Embryonic facial prominence (tissue), 1 donor: Measurements from ENCODE around the gene ATP9A.
"Not testable (repeated sequence)": the region's sequence is repeated elsewhere in the genome, so short reads cannot be mapped to it uniquely, and the experiment has no call there.

ENCODE experiments used
- DNase-seq: peaks from one replicate; pipeline ENCODE4 v3.0.0-alpha.2; 2016; ENCODE audit errors: extremely low spot score

The ATP9A gene

GRCh38 chr20:51695574-51696303, 72.5 kb downstream of the ATP9A start:
- no peak for DNase-seq

DNA sequence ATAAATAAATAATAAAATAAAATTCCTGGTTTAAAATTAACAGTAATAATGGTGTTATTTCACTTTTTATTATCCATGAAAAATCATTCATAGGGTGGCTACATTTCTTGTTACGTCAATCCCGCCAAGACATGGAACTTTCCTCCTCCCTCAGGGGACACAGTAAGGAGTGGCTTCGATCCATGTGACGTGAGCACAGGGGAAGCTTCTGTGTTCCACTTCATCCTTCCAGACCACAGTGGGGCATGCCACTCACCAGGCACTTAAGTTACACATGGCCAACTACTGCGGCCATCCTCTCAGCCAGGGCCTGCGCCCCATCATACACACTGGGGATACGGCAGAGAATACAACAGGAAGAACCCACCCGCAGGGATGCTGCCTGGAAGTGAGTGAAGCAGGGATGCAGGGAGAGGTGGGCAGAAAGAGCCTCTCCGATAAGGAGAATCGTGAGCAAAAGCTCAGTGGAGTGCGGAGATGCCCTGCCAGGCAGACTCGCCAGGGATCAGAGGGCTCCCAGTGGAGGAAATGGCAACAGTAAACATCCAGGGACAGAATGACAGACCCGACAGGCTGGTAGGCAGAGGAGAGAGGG, 75.3 kb downstream of the ATP9A start:
- DNase-seq, result no peak

DNA sequence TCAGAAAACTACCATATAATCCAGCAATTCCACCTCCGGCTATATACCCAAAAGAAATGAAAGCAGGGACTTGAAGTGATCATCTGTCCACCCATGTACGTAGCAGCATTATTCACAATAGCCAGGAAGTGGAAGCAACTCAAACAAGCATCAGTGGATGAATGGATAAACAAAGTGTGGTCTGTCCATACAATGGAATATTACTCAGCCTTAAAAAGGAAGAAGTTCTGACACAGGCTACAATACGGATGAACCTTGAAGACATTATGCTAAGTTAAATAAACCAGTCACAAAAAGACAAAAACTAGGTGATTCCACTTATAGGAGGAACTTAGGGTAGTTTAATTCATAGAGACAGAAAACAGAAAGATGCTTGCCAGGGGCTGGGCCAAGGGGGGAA, 76.5 kb downstream of the ATP9A start:
- DNase-seq, result no peak

GRCh38 chr20:51688600-51689244, 79.5 kb downstream of the ATP9A start:
- no peak for DNase-seq

DNA sequence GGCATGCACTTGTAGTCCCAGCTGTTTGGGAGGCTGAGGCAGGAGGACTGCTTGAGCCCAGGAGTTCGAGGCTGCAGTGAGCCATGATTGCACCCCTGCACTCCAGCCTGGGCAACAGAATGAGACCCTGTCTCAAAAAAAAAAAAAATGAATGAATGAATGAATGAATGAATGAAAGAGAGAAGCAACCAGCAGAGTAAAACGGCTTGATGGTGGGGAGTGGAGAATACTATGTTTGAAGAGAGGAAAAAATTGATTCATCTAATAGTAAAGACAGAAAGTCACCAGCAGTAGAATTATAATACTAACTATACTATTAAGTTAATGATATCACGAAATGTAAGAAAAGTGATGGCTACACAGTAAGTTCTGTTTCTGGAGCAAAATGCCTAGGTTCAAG, 80.6 kb downstream of the ATP9A start:
- no peak for DNase-seq

DNA sequence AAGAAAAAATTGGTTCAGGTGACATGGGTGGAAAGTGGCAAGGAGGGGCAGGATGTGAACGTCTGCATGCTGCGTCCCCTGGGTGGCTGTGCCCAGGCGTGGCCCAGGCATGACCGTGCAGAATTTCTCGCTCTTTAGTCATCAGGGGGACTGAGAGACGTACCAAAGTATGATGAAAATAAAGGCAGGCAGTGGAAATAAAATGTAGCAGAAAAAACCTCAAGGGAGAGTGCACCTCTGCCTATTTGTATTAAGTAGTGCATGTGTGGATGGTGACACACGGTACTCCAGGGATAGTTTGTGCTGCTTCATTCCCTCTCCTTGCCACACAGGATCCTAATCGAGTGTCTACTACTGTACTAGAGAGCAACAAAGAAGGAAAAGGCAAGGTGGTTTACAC, 81.1 kb downstream of the ATP9A start:
- no peak for DNase-seq

DNA sequence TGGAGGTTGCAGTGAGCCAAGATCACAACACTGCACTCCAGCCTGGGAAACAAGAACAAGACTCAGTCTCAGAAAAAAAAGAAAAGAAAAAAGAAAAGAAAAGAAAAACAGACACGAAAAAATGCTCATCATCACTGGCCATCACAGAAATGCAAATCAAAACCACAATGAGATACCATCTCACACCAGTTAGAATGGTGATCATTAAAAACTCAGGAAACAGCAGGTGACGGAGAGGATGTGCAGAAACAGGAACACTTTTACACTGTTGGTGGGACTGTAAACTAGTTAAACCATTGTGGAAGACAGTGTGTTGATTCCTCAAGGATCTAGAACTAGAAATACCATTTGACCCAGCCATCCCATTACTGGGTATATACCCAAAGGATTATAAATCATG, 82.7 kb downstream of the ATP9A start:
- DNase-seq, result not testable (repeated sequence)

- no peak for DNase-seq
These were observed 88.0 kb downstream of the ATP9A start for GRCh38 chr20:51680067-51680749.

DNA sequence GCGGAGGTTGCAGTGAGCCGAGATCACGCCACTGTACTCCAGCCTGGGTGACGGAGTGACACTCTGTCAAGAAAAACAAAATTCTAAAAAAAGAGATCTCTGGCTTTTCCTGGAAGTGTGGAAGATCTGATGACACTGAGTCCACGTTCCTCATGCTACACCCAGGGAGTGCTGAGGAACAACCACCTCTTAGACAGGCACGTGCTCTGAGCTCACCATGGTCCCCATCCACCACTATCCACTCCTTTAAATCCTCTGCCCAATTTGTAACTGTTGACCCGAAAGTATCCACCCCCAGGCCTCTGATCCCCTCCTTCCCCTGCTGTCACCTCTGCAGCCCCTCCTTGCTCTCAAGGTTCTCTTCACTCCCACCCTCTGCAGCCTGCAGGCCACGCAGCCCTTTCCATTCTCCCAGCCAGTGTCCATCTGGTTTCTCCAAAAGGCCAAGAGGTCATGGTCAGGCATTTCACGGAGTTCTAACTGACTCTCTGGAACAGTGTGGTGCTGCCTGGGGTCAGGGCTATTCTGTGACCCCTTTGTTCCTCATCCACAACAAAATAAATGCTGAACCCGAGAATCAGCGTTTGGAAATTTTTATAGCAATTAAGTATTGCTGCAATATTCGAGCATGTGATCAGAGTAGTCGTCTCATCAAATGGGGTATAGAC, 88.8 kb downstream of the ATP9A start:
- DNase-seq, result no peak

DNA sequence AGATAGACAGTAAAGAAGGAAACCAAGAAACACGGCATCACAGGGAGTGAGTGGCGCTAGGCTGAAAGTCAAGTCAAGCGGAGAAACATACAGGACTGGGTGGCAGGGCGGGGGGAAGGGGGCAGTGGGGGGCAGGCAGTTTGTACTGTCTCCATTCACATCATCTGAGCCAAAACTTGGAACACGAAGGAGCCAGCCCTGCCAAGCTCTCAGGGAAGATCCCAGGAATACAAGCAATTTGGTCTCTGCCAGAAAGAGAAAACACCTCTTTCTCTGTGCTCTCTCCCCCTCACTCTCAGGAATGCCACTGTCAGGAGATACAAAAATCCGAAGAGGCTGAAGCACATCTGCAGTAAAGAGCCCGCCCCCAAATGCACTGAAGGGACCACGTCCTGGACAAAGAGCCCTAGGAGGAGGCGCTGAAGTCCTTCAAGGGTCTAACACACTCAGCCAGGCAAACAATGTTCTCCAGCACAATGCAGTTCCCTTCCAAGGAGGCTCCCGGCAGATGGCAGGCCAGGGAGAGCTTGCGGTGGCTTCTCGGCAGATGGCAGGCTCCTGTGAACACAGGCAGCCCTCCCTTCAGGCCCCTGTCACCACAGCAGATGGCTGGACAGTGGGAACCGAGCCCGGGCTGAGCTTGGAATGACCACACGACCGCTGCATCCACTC, 90.0 kb downstream of the ATP9A start:
- DNase-seq, result no peak

DNA sequence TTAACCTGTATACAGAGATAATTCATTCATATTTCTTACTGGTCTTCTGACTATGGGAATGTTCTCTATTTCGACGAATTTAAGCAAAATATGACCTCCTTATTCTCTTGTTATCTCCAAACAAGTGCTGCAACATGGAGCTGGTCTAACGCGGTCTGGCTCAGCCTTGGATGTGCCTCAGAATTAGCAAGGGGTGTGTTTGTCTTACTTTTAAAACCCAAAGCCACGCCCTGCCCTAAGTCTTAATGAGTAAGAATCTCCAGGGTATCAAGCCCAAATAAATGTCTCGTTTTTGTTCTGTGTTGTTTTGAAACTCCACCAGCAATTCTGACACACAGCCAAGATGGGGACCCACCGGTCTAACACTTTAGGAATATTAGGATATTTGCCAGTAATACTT, 99.2 kb downstream of the ATP9A start:
- no peak for DNase-seq

DNA sequence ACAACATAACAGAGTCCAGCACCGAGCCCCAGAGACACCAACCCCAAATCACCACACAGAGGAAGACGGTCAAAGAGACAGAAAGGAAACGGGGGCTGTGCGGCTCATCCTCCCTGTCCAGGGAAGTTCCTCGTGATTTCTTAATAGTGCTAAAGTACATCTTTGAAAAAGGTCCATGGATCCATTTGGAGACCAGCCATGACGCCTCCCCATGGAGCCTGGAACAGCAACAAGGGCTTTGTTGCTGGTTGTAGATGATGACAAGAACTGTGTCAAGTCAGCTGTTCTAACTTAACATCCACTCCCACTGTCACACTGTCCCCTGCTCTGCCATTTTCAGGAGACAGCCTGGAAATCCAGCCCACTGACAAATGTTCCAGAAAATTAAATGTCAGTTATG, 99.7 kb downstream of the ATP9A start:
- no peak for DNase-seq

DNA sequence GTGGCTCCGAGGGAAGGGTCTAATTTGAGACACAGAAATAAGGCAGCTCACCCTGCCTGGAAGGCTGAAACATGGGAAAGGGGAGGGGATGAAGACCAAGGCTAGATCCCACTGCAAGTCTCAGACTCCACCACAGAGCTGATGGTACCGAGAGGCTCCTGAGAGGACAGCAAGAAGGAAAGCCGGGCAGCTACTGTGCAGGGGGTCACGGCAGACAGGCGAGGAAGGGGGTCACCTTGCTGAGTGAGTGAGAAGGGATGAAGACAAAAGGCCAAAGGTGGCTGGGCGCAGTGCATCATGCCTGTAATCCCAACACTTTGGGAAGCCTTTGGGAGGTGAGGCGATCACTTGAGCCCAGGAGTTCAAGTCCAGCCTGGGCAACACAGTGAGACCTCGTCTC, 100.7 kb downstream of the ATP9A start:
- DNase-seq, result no peak

DNA sequence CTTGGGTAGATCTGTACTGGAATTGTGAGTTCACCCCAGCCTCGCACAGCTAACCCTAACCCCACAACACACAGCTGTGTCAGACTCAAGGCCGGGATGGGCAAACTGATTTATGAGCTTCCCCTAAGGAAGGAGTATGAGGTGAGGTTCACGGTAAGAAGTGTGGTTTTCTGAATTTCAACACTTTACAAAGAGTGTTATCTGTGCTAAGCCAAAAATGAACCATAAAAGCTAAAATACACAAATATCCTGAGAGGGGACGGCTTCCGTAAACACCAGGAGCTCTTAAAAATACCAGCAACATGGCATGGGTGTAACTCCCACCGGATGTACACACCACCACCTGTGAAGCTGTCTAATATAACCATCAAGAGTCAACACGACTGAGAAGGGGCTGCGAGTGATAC, 101.2 kb downstream of the ATP9A start:
- DNase-seq, result no peak

- DNase-seq, result no peak
These were observed 102.1 kb downstream of the ATP9A start for GRCh38 chr20:51666126-51666525.

GRCh38 chr20:51665543-51666118, 102.6 kb downstream of the ATP9A start:
- no peak for DNase-seq

DNA sequence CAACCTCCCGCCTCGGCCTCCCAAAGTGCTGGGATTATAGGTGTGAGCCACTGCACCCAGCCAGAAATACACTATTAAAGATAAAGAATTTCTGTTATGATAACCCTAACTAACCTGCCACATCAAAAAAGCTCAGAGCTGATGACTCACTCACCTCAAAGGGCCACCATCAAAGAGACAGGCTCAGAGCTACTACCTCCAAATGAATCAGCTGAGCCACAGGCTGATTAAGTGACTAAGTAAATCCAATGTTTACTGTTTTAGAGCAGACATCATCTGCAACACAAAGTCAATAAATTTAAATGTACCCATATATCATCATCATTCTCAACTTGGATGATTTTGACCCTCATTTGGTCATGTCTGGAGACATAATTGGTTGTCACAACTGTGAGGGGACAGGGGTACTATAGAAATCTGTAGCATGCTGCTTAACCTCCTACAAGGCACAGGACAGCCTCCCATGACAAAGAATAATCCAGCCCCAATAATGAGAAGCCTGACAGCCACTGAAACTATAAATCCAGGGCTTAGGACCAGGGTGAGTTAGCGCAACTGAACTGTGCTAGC, 106.5 kb downstream of the ATP9A start:
- DNase-seq, result no peak

- DNase-seq, result no peak
These were observed 107.2 kb downstream of the ATP9A start for GRCh38 chr20:51660672-51661608.

DNA sequence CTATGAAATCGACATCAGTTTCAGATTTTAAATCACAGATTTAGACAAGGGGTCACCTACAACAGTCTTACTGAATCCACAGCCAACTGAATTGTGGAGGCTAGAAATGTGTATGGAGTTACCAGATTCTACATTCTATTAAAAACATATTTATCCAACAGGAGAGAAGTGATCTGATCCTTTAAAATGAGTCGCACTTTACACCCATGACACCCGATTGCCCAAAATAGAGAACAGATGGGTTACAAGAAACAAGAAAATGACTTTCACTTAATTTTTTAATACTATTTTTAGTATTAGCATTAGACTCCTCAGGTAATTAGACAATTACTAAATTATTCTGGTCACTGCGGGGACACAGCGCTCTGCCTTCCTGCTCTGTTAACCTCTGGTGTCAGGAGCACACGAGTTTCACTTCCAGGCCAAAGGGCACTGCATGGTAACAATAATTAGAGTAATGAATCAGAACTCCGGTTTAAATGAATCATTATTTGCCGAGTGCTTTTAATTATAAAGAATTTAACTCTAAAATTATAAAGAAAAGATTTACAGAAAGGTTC, 108.6 kb downstream of the ATP9A start:
- DNase-seq, result no peak
